Colonic mucosa (tissue), 4 donors: ENCODE results near the gene UNC80. TPM values are rescaled to one million over a fixed set of nuclear protein-coding genes. Genes with fewer than 3 reads are reported as not detected.

Experiments used
- DNase-seq: peaks from one replicate; pipeline ENCODE4 v3.0.0-alpha.2; 2020
- H3K27ac ChIP-seq: fragments of 200-600 bp; one replicate; pipeline ENCODE4 v1.8.0; 2021
- H3K27me3 ChIP-seq: fragments of 200-600 bp; one replicate; pipeline ENCODE4 v1.8.0; 2021
- H3K36me3 ChIP-seq: fragments of 200-600 bp; one replicate; pipeline ENCODE4 v1.8.0; 2021
- H3K4me1 ChIP-seq: fragments of 200-600 bp; one replicate; pipeline ENCODE4 v1.8.0; 2021; ENCODE audit warnings: mild to moderate bottlenecking
- H3K4me3 ChIP-seq: fragments of 200-600 bp; one replicate; pipeline ENCODE4 v1.8.0; 2021
- H3K9ac ChIP-seq, 2 donors: one replicate each; pipeline ENCODE4 v1.7.0; 2013; ENCODE audit warnings: control low read depth in 2 of 2, low read depth in 2 of 2, low read length in 2 of 2
- H3K9me3 ChIP-seq: fragments of 200-600 bp; one replicate; pipeline ENCODE4 v1.8.0; 2021
- intact Hi-C: fragments of 100-400 bp; cut with DNase I; formaldehyde crosslinking; loops from one replicate; pipeline ENCODE4 v1.14.1; 2022
- total RNA-seq, 2 donors: library from RNA; stranded (reverse); fragmentation: NEBNext Ultra II Directional in 1 of 2; extraction: Animal tissue kit (Norgen Biotek cat#: 25700) in 1 of 2; gene quantifications; one replicate each; pipeline ENCODE4 v1.2.1, GENCODE V29; 2021
- TF ChIP-seq, protein P1 (sequence below): fragments of 200-600 bp; IDR thresholded peaks from one replicate; pipeline ENCODE4 v1.8.0; 2022; ENCODE audit warnings: antibody characterized with exemption, mild to moderate bottlenecking
- donor health status: healthy.
- donor health status: DM: no; HTN: no; CAD: no.
- donor health status: DM: no; HTN: no; CAD: no.

UNC80 gene
- total RNA-seq, 2 donors from 2014 or later = 0.16 TPM; not detected in 1

DNA sequence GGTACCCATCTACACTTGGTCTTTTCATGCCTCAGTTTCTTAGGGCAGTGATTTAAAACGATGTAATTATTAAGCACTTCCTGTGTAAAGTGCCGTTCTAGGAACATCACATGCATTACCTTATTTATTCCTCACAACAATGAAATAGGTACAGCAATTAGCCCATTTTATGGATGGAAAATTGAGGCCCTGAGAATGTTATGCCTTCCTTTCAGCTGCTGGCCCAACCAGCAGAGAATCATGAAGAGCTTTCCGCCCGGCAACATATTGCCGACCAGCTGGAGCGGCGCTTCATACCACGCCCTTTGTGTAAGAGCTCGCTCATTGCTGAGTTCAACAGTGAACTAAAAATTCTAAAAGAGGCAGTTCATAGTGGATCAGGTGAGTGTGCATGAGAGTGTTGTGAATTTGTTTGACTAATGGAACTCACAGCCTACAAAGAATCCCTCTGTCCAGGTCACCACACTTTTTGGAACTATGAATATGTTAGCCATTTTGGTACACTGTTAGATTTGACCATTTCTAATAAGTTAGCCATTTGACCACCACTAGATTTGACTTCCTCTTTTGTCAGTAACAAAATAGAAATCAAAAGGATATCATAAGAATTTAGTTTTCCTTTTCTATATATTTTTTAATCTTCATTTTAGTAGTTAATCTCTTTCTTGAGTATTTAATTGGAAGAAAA, 205.2 kb downstream of the UNC80 start:
- DNase-seq = no peak
- Histone ChIP-seq H3K36me3 (no peaks in the 10 kb centered on the region), H3K9ac (no peak overlapping the region), H3K27ac (no peak overlapping the region), H3K27me3 (no peaks in the 10 kb centered on the region), H3K4me1 (no peaks in the 10 kb centered on the region), H3K4me3 (no peak overlapping the region), H3K9me3 (no peaks in the 10 kb centered on the region)
- intact Hi-C loops = no loop called here
- TF ChIP-seq, protein P1, sequence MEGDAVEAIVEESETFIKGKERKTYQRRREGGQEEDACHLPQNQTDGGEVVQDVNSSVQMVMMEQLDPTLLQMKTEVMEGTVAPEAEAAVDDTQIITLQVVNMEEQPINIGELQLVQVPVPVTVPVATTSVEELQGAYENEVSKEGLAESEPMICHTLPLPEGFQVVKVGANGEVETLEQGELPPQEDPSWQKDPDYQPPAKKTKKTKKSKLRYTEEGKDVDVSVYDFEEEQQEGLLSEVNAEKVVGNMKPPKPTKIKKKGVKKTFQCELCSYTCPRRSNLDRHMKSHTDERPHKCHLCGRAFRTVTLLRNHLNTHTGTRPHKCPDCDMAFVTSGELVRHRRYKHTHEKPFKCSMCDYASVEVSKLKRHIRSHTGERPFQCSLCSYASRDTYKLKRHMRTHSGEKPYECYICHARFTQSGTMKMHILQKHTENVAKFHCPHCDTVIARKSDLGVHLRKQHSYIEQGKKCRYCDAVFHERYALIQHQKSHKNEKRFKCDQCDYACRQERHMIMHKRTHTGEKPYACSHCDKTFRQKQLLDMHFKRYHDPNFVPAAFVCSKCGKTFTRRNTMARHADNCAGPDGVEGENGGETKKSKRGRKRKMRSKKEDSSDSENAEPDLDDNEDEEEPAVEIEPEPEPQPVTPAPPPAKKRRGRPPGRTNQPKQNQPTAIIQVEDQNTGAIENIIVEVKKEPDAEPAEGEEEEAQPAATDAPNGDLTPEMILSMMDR = no peak

DNA sequence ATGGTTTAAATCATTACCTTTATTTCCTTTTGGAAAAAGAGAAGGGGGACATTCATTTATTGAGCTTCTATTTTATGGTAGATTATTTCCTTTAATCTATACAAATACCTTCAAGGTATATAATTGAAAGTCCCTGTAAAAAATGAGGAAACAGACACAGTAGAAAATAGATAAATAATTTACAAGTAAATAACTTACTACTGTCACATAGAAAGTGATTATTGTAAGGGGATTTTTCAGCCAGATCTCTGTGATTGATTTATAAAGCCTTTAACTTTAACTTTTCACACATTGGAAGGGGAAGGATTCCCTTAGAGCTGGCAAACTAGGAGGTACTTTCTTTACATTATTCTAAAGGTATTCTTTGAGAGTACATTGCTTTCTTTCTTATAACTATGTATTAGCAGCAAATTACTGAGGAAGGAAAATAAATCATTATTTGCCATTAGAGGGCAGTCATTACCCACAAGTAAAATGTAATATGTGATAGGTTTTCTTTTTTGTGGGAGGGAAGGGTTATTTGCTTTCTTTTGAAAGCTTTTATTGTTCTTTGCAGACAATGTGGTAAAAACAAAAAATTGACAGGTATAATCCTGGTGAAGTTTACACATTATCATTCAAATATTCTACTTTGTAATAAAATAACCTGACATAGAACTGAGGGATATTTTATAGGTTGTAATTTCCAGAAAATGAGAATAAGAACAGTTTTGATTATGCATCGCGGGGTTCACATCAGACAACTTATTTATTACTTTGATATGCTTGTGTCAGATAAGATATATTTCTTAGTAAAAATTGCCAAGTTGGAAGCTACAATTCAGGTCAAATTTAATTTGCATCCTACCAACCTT, 206.0 kb downstream of the UNC80 start:
- Histone ChIP-seq H3K4me1 (no peaks in the 10 kb centered on the region), H3K27ac (no peak overlapping the region), H3K9me3 (no peaks in the 10 kb centered on the region), H3K36me3 (no peaks in the 10 kb centered on the region), H3K4me3 (no peak overlapping the region), H3K9ac (no peak overlapping the region), H3K27me3 (no peaks in the 10 kb centered on the region)
- TF ChIP-seq, protein P1 = peak; percentile 29
- intact Hi-C loops = loop anchor here (2.0 kb wide), 1 partner anchor 219 kb away; no protein-coding TSS in a partner anchor
- DNase-seq = no peak

DNA sequence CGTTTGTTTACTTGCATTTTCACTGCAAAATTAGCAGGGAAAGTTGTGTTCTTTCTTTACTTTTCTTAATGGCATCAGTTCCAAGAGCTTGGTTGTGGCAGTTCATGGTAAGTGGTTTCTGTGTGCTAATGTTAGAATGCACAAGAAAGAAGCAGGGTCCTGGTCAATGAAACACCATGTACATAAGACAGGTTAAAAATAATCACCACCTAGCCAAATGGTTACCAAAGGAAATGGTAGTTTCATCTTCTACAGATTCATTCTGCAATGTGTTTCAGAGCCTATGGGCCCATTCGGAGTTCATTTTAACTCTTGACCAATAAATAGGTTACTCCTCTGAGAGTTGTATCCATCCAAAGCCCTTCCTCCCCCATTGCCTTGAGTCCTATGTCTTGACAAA, 212.7 kb downstream of the UNC80 start:
- Histone ChIP-seq H3K9ac (no peak overlapping the region), H3K9me3 (no peaks in the 10 kb centered on the region), H3K27me3 (no peaks in the 10 kb centered on the region), H3K4me1 (no peaks in the 10 kb centered on the region), H3K4me3 (no peak overlapping the region), H3K36me3 (no peaks in the 10 kb centered on the region), H3K27ac (no peak overlapping the region)
- no peak for DNase-seq
- TF ChIP-seq, protein P1 = no peak
- intact Hi-C loops = loop anchor here (10.0 kb wide), 1 partner anchor 81 kb away; no protein-coding TSS in a partner anchor

DNA sequence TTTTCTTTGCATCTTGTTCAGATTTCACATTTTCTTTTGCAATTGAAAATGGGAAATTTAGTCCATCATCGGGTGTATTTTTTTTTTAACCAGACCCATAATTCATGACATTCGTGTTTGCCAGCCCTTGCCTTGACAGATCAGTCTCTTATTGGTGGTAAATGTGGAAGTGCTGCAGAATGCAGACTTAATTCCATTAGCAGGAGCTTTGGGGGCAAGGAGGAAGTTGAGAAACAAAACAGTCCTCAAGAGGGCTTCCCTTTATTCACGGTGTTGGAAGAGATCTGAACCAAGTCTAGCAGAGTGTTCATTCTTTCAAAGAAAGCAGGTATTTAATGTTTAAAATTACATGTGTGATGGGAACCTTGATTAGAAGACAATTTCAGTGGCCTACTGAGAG, 214.2 kb downstream of the UNC80 start:
- TF ChIP-seq, protein P1 = no peak

DNA sequence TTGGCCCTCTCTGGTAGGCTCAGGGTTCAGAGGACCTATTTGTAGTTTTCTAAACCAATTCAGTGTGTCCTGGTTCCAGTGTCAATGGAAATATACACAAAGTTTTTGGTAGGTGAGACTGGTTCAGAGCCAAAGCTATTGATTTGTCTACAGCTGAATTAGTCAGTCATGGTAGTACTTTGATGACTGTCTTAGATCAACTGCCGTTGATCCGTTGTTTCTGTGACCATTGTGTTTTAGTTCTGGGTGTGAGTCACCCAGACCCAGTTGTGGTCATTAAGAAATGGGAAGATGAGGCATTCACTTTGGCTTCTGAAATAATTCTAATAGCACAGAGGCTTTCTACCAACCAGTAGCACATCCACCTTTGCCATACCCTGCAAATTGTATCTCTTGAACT, 214.8 kb downstream of the UNC80 start:
- Histone ChIP-seq H3K27me3 (no peaks in the 10 kb centered on the region), H3K36me3 (no peaks in the 10 kb centered on the region), H3K27ac (no peak overlapping the region), H3K9ac (no peak overlapping the region), H3K4me3 (no peak overlapping the region), H3K4me1 (no peaks in the 10 kb centered on the region), H3K9me3 (no peaks in the 10 kb centered on the region)
- TF ChIP-seq, protein P1 = no peak
- intact Hi-C loops = loop anchor here (10.0 kb wide), 1 partner anchor 78 kb away; no protein-coding TSS in a partner anchor
- DNase-seq = no peak

More for the DNA sequence above, 214.2 kb downstream of the UNC80 start:
- Histone ChIP-seq H3K9me3 (no peaks in the 10 kb centered on the region), H3K4me1 (no peaks in the 10 kb centered on the region), H3K9ac (no peak overlapping the region), H3K27ac (no peak overlapping the region), H3K36me3 (no peaks in the 10 kb centered on the region), H3K27me3 (no peaks in the 10 kb centered on the region), H3K4me3 (no peak overlapping the region)
- intact Hi-C loops = loop anchor here (10.0 kb wide), 1 partner anchor 79 kb away; no protein-coding TSS in a partner anchor
- DNase-seq = no peak
